GM12873 (cell line): ENCODE results near the gene HDGFL1.

ENCODE experiments used
- TF ChIP-seq, protein P1 (sequence below): IDR thresholded peaks from 2 replicates; pipeline ENCODE4 v1.5.1; 2012; ENCODE audit warnings: low read depth, mild to moderate bottlenecking, moderate library complexity, low read length, control low read depth; ENCODE audit not compliant: insufficient read depth; ENCODE audit errors: missing control alignments

HDGFL1 gene

DNA sequence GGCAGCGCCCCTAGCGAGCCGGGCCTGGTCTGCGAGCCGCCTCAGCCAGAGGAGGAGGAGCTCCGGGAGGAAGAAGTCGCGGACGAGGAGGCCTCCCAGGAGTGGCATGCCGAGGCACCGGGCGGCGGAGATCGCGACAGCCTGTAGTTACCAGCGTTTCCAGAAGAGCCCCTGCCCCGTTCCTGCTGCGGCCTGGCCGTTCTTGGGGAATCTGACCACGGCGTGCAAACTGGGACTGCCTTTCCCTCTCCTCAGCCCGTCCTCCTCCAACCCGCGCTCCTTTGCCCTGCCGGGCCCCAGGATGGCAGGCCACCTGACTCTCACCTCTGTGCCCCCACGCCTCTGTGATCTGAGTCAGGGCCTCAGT is 802 bp downstream of the HDGFL1 start:
- TF ChIP-seq, protein P1, sequence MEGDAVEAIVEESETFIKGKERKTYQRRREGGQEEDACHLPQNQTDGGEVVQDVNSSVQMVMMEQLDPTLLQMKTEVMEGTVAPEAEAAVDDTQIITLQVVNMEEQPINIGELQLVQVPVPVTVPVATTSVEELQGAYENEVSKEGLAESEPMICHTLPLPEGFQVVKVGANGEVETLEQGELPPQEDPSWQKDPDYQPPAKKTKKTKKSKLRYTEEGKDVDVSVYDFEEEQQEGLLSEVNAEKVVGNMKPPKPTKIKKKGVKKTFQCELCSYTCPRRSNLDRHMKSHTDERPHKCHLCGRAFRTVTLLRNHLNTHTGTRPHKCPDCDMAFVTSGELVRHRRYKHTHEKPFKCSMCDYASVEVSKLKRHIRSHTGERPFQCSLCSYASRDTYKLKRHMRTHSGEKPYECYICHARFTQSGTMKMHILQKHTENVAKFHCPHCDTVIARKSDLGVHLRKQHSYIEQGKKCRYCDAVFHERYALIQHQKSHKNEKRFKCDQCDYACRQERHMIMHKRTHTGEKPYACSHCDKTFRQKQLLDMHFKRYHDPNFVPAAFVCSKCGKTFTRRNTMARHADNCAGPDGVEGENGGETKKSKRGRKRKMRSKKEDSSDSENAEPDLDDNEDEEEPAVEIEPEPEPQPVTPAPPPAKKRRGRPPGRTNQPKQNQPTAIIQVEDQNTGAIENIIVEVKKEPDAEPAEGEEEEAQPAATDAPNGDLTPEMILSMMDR = no peak

DNA sequence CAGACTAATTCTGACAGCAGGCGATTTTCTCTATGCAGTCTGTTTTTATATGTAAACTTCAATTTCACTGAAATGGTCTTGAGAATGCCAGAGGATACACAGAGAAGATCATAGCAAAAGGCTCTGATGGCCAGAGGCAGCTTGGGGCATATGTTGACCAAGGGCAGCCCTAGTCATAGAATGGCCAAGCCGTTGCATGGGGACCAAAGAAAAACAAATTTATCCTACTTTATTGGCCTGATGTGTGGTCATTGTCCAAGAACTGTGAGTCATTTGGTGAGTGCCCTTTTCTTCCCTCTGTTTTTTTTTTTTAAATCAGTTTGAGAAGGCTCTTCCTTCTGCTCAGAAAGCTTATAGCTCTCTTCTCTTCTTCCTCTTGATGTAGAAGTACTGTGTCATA is 5.8 kb downstream of the HDGFL1 start:
- TF ChIP-seq, protein P1 = no peak

DNA sequence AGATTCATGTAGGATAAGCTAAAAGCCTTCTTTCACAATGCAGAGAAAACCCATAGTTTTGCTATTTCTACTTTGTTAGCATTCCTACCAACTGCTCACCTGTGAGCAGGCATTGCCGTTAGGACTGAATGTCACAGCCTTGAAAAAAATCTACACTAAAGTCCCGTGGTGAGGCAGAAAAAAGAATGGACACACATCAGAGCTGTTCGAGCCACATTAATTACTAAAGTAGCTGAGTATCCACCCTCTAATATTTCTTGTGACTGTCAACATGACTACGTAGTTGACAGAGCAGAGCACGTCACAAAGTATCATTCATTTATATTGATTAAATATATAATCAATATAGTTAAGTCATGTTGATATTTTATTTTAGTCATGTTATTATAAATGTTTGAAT is 10.1 kb downstream of the HDGFL1 start:
- TF ChIP-seq, protein P1 = no peak

DNA sequence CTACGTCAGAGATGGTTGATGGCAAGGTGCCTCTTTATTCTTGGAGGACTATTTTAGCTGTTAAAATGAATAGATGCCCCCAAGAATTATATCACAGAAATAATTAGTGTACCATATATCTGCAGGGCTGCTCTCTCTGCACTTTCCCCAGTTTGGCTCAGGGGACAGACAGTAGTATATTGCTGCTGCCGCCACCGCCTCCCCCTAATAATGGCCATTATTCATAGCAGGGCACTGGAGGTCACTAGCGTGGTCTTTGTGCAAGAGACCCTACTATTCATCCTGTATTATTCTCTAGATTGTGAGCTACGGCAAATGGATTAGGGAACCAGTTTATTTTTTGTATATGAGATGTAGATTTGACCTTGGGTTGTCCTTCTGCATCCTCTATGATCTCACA is 11.0 kb downstream of the HDGFL1 start:
- TF ChIP-seq, protein P1 = no peak

DNA sequence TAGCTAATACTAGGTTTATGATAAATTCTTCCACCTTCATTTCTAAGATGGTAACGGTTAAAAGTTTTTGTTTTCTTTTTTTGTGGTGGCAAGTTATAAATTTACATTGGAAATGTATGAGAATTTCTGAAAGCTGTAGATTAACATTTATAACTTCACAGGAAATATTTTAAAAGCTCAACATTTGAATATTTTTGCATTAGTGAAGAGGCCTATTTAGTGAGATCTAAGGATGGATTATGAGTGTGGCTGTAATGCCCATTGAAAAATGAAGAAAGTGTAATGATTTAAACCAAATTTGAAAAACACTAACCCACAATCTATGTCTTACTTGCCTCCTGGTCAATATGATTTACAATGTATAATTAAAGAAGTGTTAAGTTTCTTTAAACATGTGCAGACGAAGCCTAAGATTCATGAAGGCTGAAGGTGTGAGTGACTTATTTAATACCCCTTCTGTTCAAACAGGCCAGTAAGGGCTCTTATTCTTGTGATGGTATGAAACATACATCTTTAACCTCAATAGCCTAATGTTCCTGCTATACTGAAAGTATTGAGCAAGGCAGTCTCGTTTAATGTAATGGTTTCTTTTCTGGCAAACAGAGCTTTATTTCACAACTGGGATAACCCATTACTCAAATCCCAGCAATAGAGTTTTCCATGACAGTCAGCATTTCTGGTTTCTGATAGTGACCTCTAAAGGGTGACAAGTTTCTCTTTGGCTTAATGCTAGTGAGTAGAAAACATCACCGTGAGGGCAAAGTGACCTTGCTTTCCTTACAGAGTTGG is 13.2 kb downstream of the HDGFL1 start:
- TF ChIP-seq, protein P1 = no peak

DNA sequence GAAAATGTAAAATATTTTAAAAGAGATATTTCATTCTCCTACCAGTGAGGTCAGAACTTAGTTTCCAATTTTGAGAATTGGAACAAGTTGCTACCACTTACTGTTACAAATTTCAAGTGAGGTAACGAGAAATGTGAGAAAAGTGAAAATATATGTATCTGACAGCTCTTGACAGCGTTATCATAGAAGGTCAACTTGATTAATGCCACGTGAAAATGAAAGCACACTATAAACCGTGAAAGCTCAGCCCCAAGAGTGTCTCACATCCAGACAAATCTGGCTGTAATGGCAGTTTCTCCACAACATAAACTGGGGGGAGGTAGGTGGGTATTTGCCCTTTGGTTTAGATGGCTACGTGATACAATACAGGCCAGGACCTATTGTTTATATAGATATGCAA is 13.9 kb downstream of the HDGFL1 start:
- TF ChIP-seq, protein P1 = no peak

DNA sequence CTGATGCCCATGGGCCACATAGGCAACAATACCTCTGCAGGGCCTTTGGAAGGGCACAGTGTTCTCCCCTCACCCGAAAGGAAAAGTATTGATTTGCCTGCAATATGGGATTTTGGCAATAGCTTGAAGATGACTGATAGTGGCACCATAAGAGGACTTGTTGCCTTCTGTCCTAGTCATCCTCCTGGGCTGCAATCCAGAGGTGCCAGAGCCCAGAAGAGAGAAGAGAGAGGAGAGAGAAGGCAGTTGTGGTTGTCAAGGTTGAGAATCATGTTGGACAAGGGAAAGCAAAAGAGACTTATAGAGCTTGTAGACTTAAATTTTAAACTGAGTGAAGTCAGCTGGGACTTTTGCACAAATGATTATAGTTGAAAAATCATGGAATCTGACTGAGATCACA is 14.6 kb downstream of the HDGFL1 start:
- TF ChIP-seq, protein P1 = no peak
